ENCODE results near the gene CREBBP. TPM values are rescaled to one million over a fixed set of nuclear protein-coding genes. Genes with fewer than 3 reads are reported as not detected.
"Not testable (repeated sequence)": the region's sequence is repeated elsewhere in the genome, so short reads cannot be mapped to it uniquely, and the experiment has no call there.

The CREBBP gene
- polyA plus RNA-seq, 1 of the 3 experiments (the other 2 are of a cell fraction): 5.7 TPM

- Histone ChIP-seq H3K4me1 (ENCODE audit: control insufficient read depth in 1 of 2, insufficient read depth in 2 of 2, low read depth in 1 of 2, low read length in 1 of 2) (no peaks in the 10 kb centered on the region), H3K4me2 (no peak overlapping the region), H3K4me3 (ENCODE audit: low read depth in 2 of 2, low read length in 1 of 2) (no peak overlapping the region), H4K20me1 (ENCODE audit: insufficient read depth) (no peaks in the 10 kb centered on the region), H3K9me2 (no peaks in the 10 kb centered on the region), H3K27me3 (ENCODE audit: insufficient read depth) (no peaks in the 10 kb centered on the region), H3K9me3 (no peaks in the 10 kb centered on the region), H3K9ac (no peak overlapping the region), H2AFZ (ENCODE audit: low read depth) (no peak overlapping the region), H3K27ac (ENCODE audit: low read depth in 2 of 2, low read length in 1 of 2) (no peak overlapping the region), H3K79me2 (ENCODE audit: insufficient read depth) (no peaks in the 10 kb centered on the region), H3K36me3 (replicated peaks in 1 of 2; ENCODE audit: control insufficient read depth in 1 of 2, insufficient read depth in 2 of 2, low read length in 1 of 2) (no peaks in the 10 kb centered on the region), H3F3A (replicated peaks; ENCODE audit: insufficient read depth) (no peaks in the 10 kb centered on the region)
- POLR2A ChIA-PET: no interaction called here
- 65% methylated on average over 7 of the region's 12 CpGs for WGBS (ENCODE audit: low lambda C conversion rate)
- CTCF ChIA-PET: no interaction called here
- TF ChIP-seq IRF3 (IDR thresholded peaks at IDR 0.05; ENCODE audit: low read depth, low read length) (no peak), RCOR1 (IDR thresholded peaks at IDR 0.05; ENCODE audit: low read length) (no peak), EZH2phosphoT487 (IDR thresholded peaks at IDR 0.05; ENCODE audit: borderline replicate concordance, low read depth) (no peak), MXI1 (IDR thresholded peaks at IDR 0.05; ENCODE audit: low read depth, low read length) (no peak)
- DNase-seq: no peak
These were observed 31.9 kb upstream of the CREBBP start for GRCh38 chr16:3912373-3912772.

- DNase-seq; H3K4me2 ChIP-seq; H3K9me3 ChIP-seq; H3K79me2 ChIP-seq (ENCODE audit: insufficient read depth); H3K27ac ChIP-seq (ENCODE audit: low read depth in 2 of 2, low read length in 1 of 2); H3K4me1 ChIP-seq (ENCODE audit: control insufficient read depth in 1 of 2, insufficient read depth in 2 of 2, low read depth in 1 of 2, low read length in 1 of 2); H3K36me3 ChIP-seq (replicated peaks in 1 of 2; ENCODE audit: control insufficient read depth in 1 of 2, insufficient read depth in 2 of 2, low read length in 1 of 2); H3K9me2 ChIP-seq; H3K4me3 ChIP-seq (ENCODE audit: low read depth in 2 of 2, low read length in 1 of 2); H3K27me3 ChIP-seq (ENCODE audit: insufficient read depth); CTCF ChIA-PET; H4K20me1 ChIP-seq (ENCODE audit: insufficient read depth); H3F3A ChIP-seq (replicated peaks; ENCODE audit: insufficient read depth); H2AFZ ChIP-seq (ENCODE audit: low read depth); H3K9ac ChIP-seq: not testable (repeated sequence)
- POLR2A ChIA-PET: interaction anchor here (1.3 kb wide), 1 partner anchor 20 kb away, joined by 3 read pairs; no protein-coding TSS in a partner anchor
- 60% methylated on average over 6 of the region's 6 CpGs for WGBS (ENCODE audit: low lambda C conversion rate)
These were observed 31.2 kb upstream of the CREBBP start for GRCh38 chr16:3911741-3912140.

GRCh38 chr16:3909791-3910583, 29.5 kb upstream of the CREBBP start:
- 72% methylated on average over 14 of the region's 18 CpGs for WGBS (ENCODE audit: low lambda C conversion rate)
- Histone ChIP-seq H3F3A (replicated peaks; ENCODE audit: insufficient read depth) (no peaks in the 10 kb centered on the region), H4K20me1 (ENCODE audit: insufficient read depth) (no peaks in the 10 kb centered on the region), H3K9me3 (no peaks in the 10 kb centered on the region), H3K9me2 (no peaks in the 10 kb centered on the region), H3K9ac (no peak overlapping the region), H3K36me3 (replicated peaks in 1 of 2; ENCODE audit: control insufficient read depth in 1 of 2, insufficient read depth in 2 of 2, low read length in 1 of 2) (no peaks in the 10 kb centered on the region), H3K79me2 (ENCODE audit: insufficient read depth) (no peaks in the 10 kb centered on the region), H3K27me3 (ENCODE audit: insufficient read depth) (no peaks in the 10 kb centered on the region), H3K27ac (ENCODE audit: low read depth in 2 of 2, low read length in 1 of 2) (no peak overlapping the region), H3K4me2 (no peak overlapping the region), H3K4me3 (ENCODE audit: low read depth in 2 of 2, low read length in 1 of 2) (no peak overlapping the region), H2AFZ (ENCODE audit: low read depth) (no peak overlapping the region), H3K4me1 (ENCODE audit: control insufficient read depth in 1 of 2, insufficient read depth in 2 of 2, low read depth in 1 of 2, low read length in 1 of 2) (no peaks in the 10 kb centered on the region)
- TF ChIP-seq FOXJ3 (CRISPR knock-in tag; IDR thresholded peaks at IDR 0.05) (no peak), REST (IDR thresholded peaks at IDR 0.05; ENCODE audit: low read depth, low read length) (no peak), PBX3 (IDR thresholded peaks at IDR 0.05) (no peak), EP300 (IDR thresholded peaks at IDR 0.05; ENCODE audit: borderline replicate concordance in 1 of 2, low read depth in 1 of 2, low read length in 1 of 2) (no peak), ZBTB33 (IDR thresholded peaks at IDR 0.05; ENCODE audit: borderline replicate concordance, low read depth) (no peak), RAD21 (IDR thresholded peaks at IDR 0.05; ENCODE audit: low read length) (no peak), FOXM1 (IDR thresholded peaks at IDR 0.05; ENCODE audit: low read depth) (no peak), MEF2A (IDR thresholded peaks at IDR 0.05; ENCODE audit: borderline replicate concordance, low read depth) (no peak), RFX5 (IDR thresholded peaks at IDR 0.05; ENCODE audit: low read length) (no peak)
- ChIA-PET CTCF (interaction anchor here (0.7 to 1.8 kb wide), 2 partner anchors 29 to 493 kb away, joined by 3 to 8 read pairs; no protein-coding TSS in a partner anchor), POLR2A (no interaction called here)
- DNase-seq: no peak
